ENCODE measurements around the gene TMCC2. TPM values are rescaled to one million over a fixed set of nuclear protein-coding genes. Genes with fewer than 3 reads are reported as not detected.

Gene TMCC2
- total and polyA plus RNA-seq, 2 of the 8 experiments (the other 6 are each of a cell fraction or from before 2014, with no cell fraction given) = 6.7 to 6.8 TPM

DNA sequence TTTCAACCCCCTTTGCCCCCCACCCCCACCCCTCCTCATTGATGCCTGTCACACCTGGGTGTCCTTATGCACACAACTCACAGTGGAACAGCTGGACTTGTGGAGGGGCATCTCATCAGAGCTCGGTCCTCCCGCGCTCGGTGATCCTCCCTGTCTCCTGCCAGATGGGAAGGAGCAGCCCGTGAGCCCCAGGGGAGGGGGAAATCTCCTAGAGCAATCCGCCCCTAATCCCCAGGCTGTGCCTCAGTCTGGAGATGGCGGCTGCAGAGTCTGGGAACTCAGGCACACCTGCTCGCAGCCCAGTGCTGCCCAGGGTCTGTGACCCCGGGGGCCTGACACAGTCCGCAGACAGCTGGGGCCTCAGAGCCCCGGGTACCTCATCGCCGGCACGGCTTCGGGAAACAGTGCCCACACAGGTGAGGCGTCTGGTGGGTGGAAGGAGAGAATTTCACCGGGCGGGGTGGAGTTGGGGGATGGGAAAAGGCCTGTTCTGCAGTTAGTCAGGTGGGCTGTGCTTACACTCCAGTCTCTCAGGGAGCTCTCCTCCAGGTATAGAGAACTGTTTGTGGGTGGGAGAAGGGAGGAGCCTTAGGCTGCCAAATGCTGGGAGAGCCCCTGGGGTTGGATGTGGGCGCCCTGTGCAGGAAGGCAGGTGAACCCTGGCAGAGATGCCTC lies 29.3 kb downstream of the TMCC2 start:
- no peak for TF ChIP-seq EZH2 (IDR thresholded peaks at IDR 0.05; ENCODE audit: low read depth, low read length, severe bottlenecking)
- no peak for TF ChIP-seq SIX5 (IDR thresholded peaks at IDR 0.05; ENCODE audit: low read depth, low read length)
- TF ChIP-seq SP1 (IDR thresholded peaks at IDR 0.05; ENCODE audit: low read depth, low read length) = no peak
- no peak for TF ChIP-seq NANOG (IDR thresholded peaks at IDR 0.05; ENCODE audit: insufficient read depth, low read depth, low read length, poor library complexity, severe bottlenecking)
- TF ChIP-seq POU5F1 (IDR thresholded peaks at IDR 0.05; ENCODE audit: low read depth, low read length) = no peak
- no peak for TF ChIP-seq MAFK (IDR thresholded peaks at IDR 0.05; ENCODE audit: low read depth, low read length)
- TF ChIP-seq SRF (IDR thresholded peaks at IDR 0.05; ENCODE audit: low read depth, low read length) = no peak
- no peak for TF ChIP-seq CBX8 (IDR thresholded peaks at IDR 0.05; ENCODE audit: borderline replicate concordance, low read depth, low read length)
- TF ChIP-seq SP2 (IDR thresholded peaks at IDR 0.05; ENCODE audit: low read length) = no peak
- TF ChIP-seq RBBP5 (IDR thresholded peaks at IDR 0.05; ENCODE audit: borderline replicate concordance, low read depth, low read length) = no peak
- Histone ChIP-seq H4K8ac (ENCODE audit: extremely low read depth, insufficient read depth, low read length) (no peak overlapping the region), H3K4me3 (ENCODE audit: extremely low read depth in 1 of 4, insufficient read depth in 2 of 4, low read depth in 3 of 4, low read length in 4 of 4) (no peak overlapping the region), H3K27me3 (replicated peaks in 1 of 4; ENCODE audit: control insufficient read depth in 3 of 4, extremely low read depth in 1 of 4, insufficient read depth in 3 of 4, low read length in 3 of 4) (no peaks in the 10 kb centered on the region), H2BK15ac (ENCODE audit: low read length) (no peak overlapping the region), H3K23me2 (ENCODE audit: low read depth, low read length) (no peaks in the 10 kb centered on the region), H4K5ac (ENCODE audit: insufficient read length, low read depth, low read length) (no peak overlapping the region), H3K27ac (ENCODE audit: low read depth, low read length) (no peak overlapping the region), H3K14ac (ENCODE audit: insufficient read length) (no peak overlapping the region), H2BK5ac (ENCODE audit: low read depth, low read length) (no peak overlapping the region), H2BK20ac (ENCODE audit: low read length) (no peak overlapping the region), H3K9me3 (ENCODE audit: insufficient read depth in 2 of 2, low read depth in 1 of 2, low read length in 1 of 2) (no peaks in the 10 kb centered on the region), H3K18ac (ENCODE audit: extremely low read depth, low read length) (no peak overlapping the region), H3K23ac (ENCODE audit: insufficient read length) (no peak overlapping the region), H3K4me1 (replicated peaks in 1 of 4; ENCODE audit: control insufficient read depth in 3 of 4, insufficient read depth in 4 of 4, low read length in 3 of 4) (peaks cover 4 to 10% (median 5%) of the 10 kb centered on the region in 4 experiments; a peak in 5 of 7 replicates), H2BK12ac (ENCODE audit: low read depth, low read length) (no peak overlapping the region), H3K79me2 (ENCODE audit: control insufficient read depth in 1 of 2, insufficient read depth in 2 of 2, low read length in 2 of 2) (no peaks in the 10 kb centered on the region), H2AK5ac (ENCODE audit: low read depth, low read length) (no peak overlapping the region), H3K9ac (replicated peaks in 1 of 4; ENCODE audit: extremely low read depth in 1 of 4, low read depth in 3 of 4, low read length in 3 of 4) (no peak overlapping the region), H3K79me1 (ENCODE audit: low read depth, low read length) (no peaks in the 10 kb centered on the region), H3K4ac (replicated peaks; ENCODE audit: insufficient read length, low read depth, low read length) (no peak overlapping the region), H3K4me2 (ENCODE audit: insufficient read depth in 1 of 2, low read depth in 2 of 2, low read length in 2 of 2) (no peak overlapping the region), H4K91ac (replicated peaks; ENCODE audit: insufficient read length, low read length) (no peak overlapping the region), H2AFZ (ENCODE audit: low read length) (no peak overlapping the region), H3K36me3 (ENCODE audit: control insufficient read depth in 2 of 4, insufficient read depth in 4 of 4, low read length in 3 of 4) (no peaks in the 10 kb centered on the region), H3K56ac (replicated peaks; ENCODE audit: insufficient read length, low read depth, low read length) (no peak overlapping the region), H2BK120ac (replicated peaks; ENCODE audit: low read depth, low read length) (no peak overlapping the region), H4K20me1 (replicated peaks in 1 of 2; ENCODE audit: control insufficient read depth in 1 of 2, insufficient read depth in 2 of 2, low read length in 2 of 2) (no peaks in the 10 kb centered on the region)
- FAIRE-seq (no peak), DNase-seq (ENCODE audit: low read depth in 1 of 2, low spot score in 2 of 2) (no peak)
- 92% methylated on average over 17 of the region's 19 CpGs; no CpG with 5 or more reads in 1 of the 2 experiments for WGBS, 2 experiments (ENCODE audit: extremely low coverage in 1 of 2, insufficient coverage in 1 of 2, insufficient read length in 1 of 2, insufficient replicate concordance in 2 of 2, low coverage in 1 of 2, low lambda C conversion rate in 2 of 2, missing lambda C conversion rate in 1 of 2)
- CTCF ChIA-PET (ENCODE audit: partially characterized antibody) = interaction anchor here (0.8 to 42.6 kb wide), 50 partner anchors 3 to 292 kb away, joined by 3 to 2424 read pairs (median 6); partner anchors contain the start of genes KLHDC8A, NUAK2, RBBP5 and TMCC2
- POLR2A ChIA-PET (ENCODE audit: partially characterized antibody) = interaction anchor here (0.9 to 1.4 kb wide), 6 partner anchors 11 to 134 kb away, joined by 3 to 5 read pairs (median 3); partner anchors contain the start of gene TMCC2

Measured in H1 (cell line).